Neural cell (in vitro differentiated cells): ENCODE data around the gene CRKL.

ENCODE experiments used
- CTCF ChIP-seq: fragments of 450-650 bp; IDR thresholded peaks from 2 replicates; pipeline ENCODE4 v1.5.1; 2014; ENCODE audit warnings: antibody characterized with exemption, mild to moderate bottlenecking, moderate library complexity; ENCODE audit not compliant: poor library complexity, severe bottlenecking
- EZH2 ChIP-seq: fragments of 200-600, 300-800 bp; shearing (Covaris generic), sonication (generic); IDR thresholded peaks from 2 replicates; pipeline ENCODE4 v1.6.1; 2014; ENCODE audit warnings: antibody characterized with exemption, low read length, borderline replicate concordance, mild to moderate bottlenecking; ENCODE audit not compliant: insufficient read depth, poor library complexity, severe bottlenecking
- MXI1 ChIP-seq: fragments of 450-650 bp; conservative IDR thresholded peaks from 2 replicates; pipeline ENCODE4 v1.6.1; 2014; ENCODE audit warnings: antibody characterized with exemption, mild to moderate bottlenecking; ENCODE audit not compliant: poor library complexity, severe bottlenecking
- POLR2AphosphoS5 ChIP-seq: IDR thresholded peaks from 2 replicates; pipeline ENCODE4 v1.6.1; 2012
- REST ChIP-seq: IDR thresholded peaks from 2 replicates; pipeline ENCODE4 v1.6.1; 2012; ENCODE audit warnings: borderline replicate concordance

- TF ChIP-seq CTCF (no peak), MXI1 (no peak), POLR2AphosphoS5 (no peak), REST (no peak), EZH2 (no peak)
Observed at GRCh38 chr22:20933910-20934309, 16.7 kb downstream of the CRKL start.
